Astrocyte (in vitro differentiated cells and primary cell): ENCODE data around the gene TARS2. TPM values are rescaled to one million over a fixed set of nuclear protein-coding genes. Genes with fewer than 3 reads are reported as not detected.

Experiments
- DNase-seq: peaks from one replicate; pipeline ENCODE4 v3.0.0-alpha.2; 2010; ENCODE audit warnings: low read depth
- FAIRE-seq: peaks from 2 replicates; lab custom pipeline; 2011; peaks lifted over from hg19 to GRCh38; lab: Jason Lieb, UNC
- H2AFZ ChIP-seq: 2 replicates; pipeline ENCODE4 v1.6.0; 2012; ENCODE audit warnings: low read depth, low read length, inconsistent platforms
- H3K27ac ChIP-seq: 2 replicates; pipeline ENCODE4 v1.5.1; 2011; ENCODE audit warnings: low read depth, low read length, inconsistent platforms
- H3K27me3 ChIP-seq: 2 replicates; pipeline ENCODE4 v1.6.0; 2011; ENCODE audit warnings: low read length, inconsistent platforms; ENCODE audit not compliant: insufficient read depth
- H3K36me3 ChIP-seq: 2 replicates; pipeline ENCODE4 v1.5.1; 2011; ENCODE audit warnings: low read length, inconsistent platforms; ENCODE audit not compliant: insufficient read depth
- H3K4me1 ChIP-seq: 2 replicates; pipeline ENCODE4 v1.5.1; 2011; ENCODE audit warnings: low read length, inconsistent platforms; ENCODE audit not compliant: insufficient read depth
- H3K4me2 ChIP-seq: 2 replicates; pipeline ENCODE4 v1.6.0; 2012; ENCODE audit warnings: low read length, inconsistent platforms
- H3K4me3 ChIP-seq: 2 replicates; pipeline ENCODE4 v1.5.1; 2011; ENCODE audit warnings: low read depth, mild to moderate bottlenecking, low read length, inconsistent platforms; ENCODE audit not compliant: insufficient read depth
- H3K79me2 ChIP-seq: 2 replicates; pipeline ENCODE4 v1.6.0; 2012; ENCODE audit warnings: mild to moderate bottlenecking, low read length, inconsistent platforms; ENCODE audit not compliant: insufficient read depth
- H3K9ac ChIP-seq: 2 replicates; pipeline ENCODE4 v1.6.0; 2012; ENCODE audit warnings: mild to moderate bottlenecking, low read length, inconsistent platforms
- H3K9me3 ChIP-seq: 2 replicates; pipeline ENCODE4 v1.5.1; 2012; ENCODE audit warnings: low read depth, mild to moderate bottlenecking, low read length, inconsistent platforms; ENCODE audit not compliant: insufficient read depth
- H4K20me1 ChIP-seq: 2 replicates; pipeline ENCODE4 v1.6.0; 2012; ENCODE audit warnings: low read length, inconsistent platforms; ENCODE audit not compliant: insufficient read depth
- H3K27ac Mint-ChIP-seq: one replicate; pipeline ENCODE4 v1.8.0; 2021; ENCODE audit warnings: mild to moderate bottlenecking, mixed read lengths; ENCODE audit not compliant: unreplicated experiment
- H3K27me3 Mint-ChIP-seq: one replicate; pipeline ENCODE4 v1.8.0; 2021; ENCODE audit warnings: low read depth, mixed read lengths; ENCODE audit not compliant: unreplicated experiment
- H3K36me3 Mint-ChIP-seq: one replicate; pipeline ENCODE4 v1.8.0; 2021; ENCODE audit warnings: low read depth, mixed read lengths; ENCODE audit not compliant: unreplicated experiment
- H3K4me1 Mint-ChIP-seq: one replicate; pipeline ENCODE4 v1.8.0; 2021; ENCODE audit warnings: low read depth, mixed read lengths; ENCODE audit not compliant: unreplicated experiment
- H3K4me3 Mint-ChIP-seq: one replicate; pipeline ENCODE4 v1.8.0; 2021; ENCODE audit warnings: mild to moderate bottlenecking, moderate library complexity, mixed read lengths; ENCODE audit not compliant: unreplicated experiment
- H3K9me3 Mint-ChIP-seq: one replicate; pipeline ENCODE4 v1.8.0; 2021; ENCODE audit warnings: mild to moderate bottlenecking, mixed read lengths; ENCODE audit not compliant: unreplicated experiment
- CTCF ChIP-seq: IDR thresholded peaks from 2 replicates; pipeline ENCODE4 v1.5.1; 2011; ENCODE audit warnings: low read depth, mild to moderate bottlenecking, inconsistent platforms, low read length, moderate library complexity; ENCODE audit not compliant: insufficient read depth
- EZH2 ChIP-seq: IDR thresholded peaks from 2 replicates; pipeline ENCODE4 v1.6.1; 2012; ENCODE audit warnings: mild to moderate bottlenecking, low read length, inconsistent platforms; ENCODE audit not compliant: insufficient read depth
- microRNA-seq: library from miRNA; unstranded; fragments of <30 nt; microRNA quantifications from one replicate; pipeline ENCODE4 v1.2.0, GENCODE V29; 2020
- total RNA-seq: library from RNA; stranded (reverse); gene quantifications from 2 replicates; pipeline ENCODE4 v1.2.1, GENCODE V29; 2021

The TARS2 gene
- total RNA-seq, 1 donor from 2014 or later: 15.5 TPM

GRCh38 chr1:150557065-150557600, 69.9 kb downstream of the TARS2 start:
- no peak overlapping the region for H3K9ac ChIP-seq
- H3K27ac Mint-ChIP-seq: no peak overlapping the region
- peaks cover 19% of the 10 kb centered on the region for H3K4me1 Mint-ChIP-seq
- H3K27me3 Mint-ChIP-seq: no peaks in the 10 kb centered on the region
- peaks cover 24% of the 10 kb centered on the region for H4K20me1 ChIP-seq
- H3K4me3 ChIP-seq: no peak overlapping the region
- no peak for TF ChIP-seq EZH2
- no peak for TF ChIP-seq CTCF
- H3K36me3 Mint-ChIP-seq: no peaks in the 10 kb centered on the region
- no peaks in the 10 kb centered on the region for H3K36me3 ChIP-seq
- FAIRE-seq (no peak), DNase-seq (no peak)
- peaks cover 22% of the 10 kb centered on the region for H3K4me1 ChIP-seq
- no peak overlapping the region for H2AFZ ChIP-seq
- peaks cover 17% of the 10 kb centered on the region for H3K79me2 ChIP-seq
- no peak overlapping the region for H3K27ac ChIP-seq
- H3K27me3 ChIP-seq: no peaks in the 10 kb centered on the region
- H3K9me3 Mint-ChIP-seq: no peaks in the 10 kb centered on the region
- no peak overlapping the region for H3K4me3 Mint-ChIP-seq
- H3K9me3 ChIP-seq: no peaks in the 10 kb centered on the region
- no peak overlapping the region for H3K4me2 ChIP-seq

Small RNAs within 50 kb of the gene (microRNA-seq; reads per million reads assigned to microRNA genes)
- gene MIR4257: not detected
- gene MIR6878: not detected

Other genes with a start within 250 kb of the TARS2 start
- 1.2 TPM in 2 replicates for gene CA14, start 229.6 kb upstream of the TARS2 start, total RNA-seq
- gene APH1A, start 218.4 kb upstream of the TARS2 start, total RNA-seq: 99.9 and 100 TPM in 2 replicates
- gene C1orf54, start 214.6 kb upstream of the TARS2 start, total RNA-seq: 7.9 and 9.6 TPM in 2 replicates
- 4.8 and 6.3 TPM in 2 replicates for gene CIART, start 204.9 kb upstream of the TARS2 start, total RNA-seq
- gene MRPS21, start 193.6 kb upstream of the TARS2 start, total RNA-seq: 63.7 and 65.0 TPM in 2 replicates
- 47.1 and 52.9 TPM in 2 replicates for gene PRPF3, start 165.9 kb upstream of the TARS2 start, total RNA-seq
- gene RPRD2, start 123.3 kb upstream of the TARS2 start, total RNA-seq: 25.2 and 26.0 TPM in 2 replicates
- gene ECM1, start 20.7 kb downstream of the TARS2 start, total RNA-seq: 26.0 and 27.4 TPM in 2 replicates
- 0.43 TPM in 1 of 2 replicates, not detected in the other for gene FALEC, start 28.3 kb downstream of the TARS2 start, total RNA-seq
- gene ADAMTSL4, start 62.0 kb downstream of the TARS2 start, total RNA-seq: 5.3 and 6.7 TPM in 2 replicates
- 196 and 210 TPM in 2 replicates for gene MCL1, start 92.2 kb downstream of the TARS2 start, total RNA-seq
- gene ENSA, start 142.2 kb downstream of the TARS2 start, total RNA-seq: 83.9 and 99.6 TPM in 2 replicates
- 20.9 and 21.3 TPM in 2 replicates for gene GOLPH3L, start 209.7 kb downstream of the TARS2 start, total RNA-seq
- not detected in 2 replicates for gene HORMAD1, start 233.5 kb downstream of the TARS2 start, total RNA-seq